Vagina (tissue), 2 donors: ENCODE data around the gene GRIK5.

Source experiments
- POLR2A ChIP-seq, 2 donors: fragments of 450-650 bp; IDR thresholded peaks; one replicate each; pipeline ENCODE4 v1.6.1; 2017; ENCODE audit warnings: antibody characterized with exemption in 2 of 2, mild to moderate bottlenecking in 2 of 2, moderate library complexity in 2 of 2
- TF ChIP-seq, protein P1 (sequence below), 3 experiments: fragments of 450-650 bp in 2 of 3; fragments of 200-600 bp in 1 of 3; sonication (generic) in 1 of 3; IDR thresholded peaks; one replicate each; pipeline ENCODE4 v1.5.1; 2017 to 2019; ENCODE audit warnings: antibody characterized with exemption in 3 of 3, mild to moderate bottlenecking in 2 of 3, moderate library complexity in 2 of 3

DNA sequence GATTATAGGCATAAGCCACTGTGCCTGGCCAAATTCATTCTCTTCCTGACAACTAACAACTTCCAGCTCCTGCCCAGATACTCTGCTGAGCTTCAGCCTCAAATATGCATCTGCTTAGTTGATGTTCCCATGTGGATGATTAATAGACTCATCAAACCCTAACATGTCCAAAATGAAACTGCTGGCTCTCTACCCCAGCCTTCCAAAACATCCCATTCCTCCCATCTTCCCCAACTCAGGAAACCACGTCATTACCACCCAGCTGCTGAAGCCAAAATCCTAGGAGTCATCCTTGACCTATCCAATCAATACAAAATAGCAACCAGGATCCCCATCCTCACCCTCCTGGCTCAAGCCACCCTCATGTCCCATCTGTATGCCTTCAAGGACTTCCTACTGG lies 41.4 kb upstream of the GRIK5 start:
- no peak for TF ChIP-seq POLR2A (IDR thresholded peaks at IDR 0.05)
- TF ChIP-seq, protein P1, sequence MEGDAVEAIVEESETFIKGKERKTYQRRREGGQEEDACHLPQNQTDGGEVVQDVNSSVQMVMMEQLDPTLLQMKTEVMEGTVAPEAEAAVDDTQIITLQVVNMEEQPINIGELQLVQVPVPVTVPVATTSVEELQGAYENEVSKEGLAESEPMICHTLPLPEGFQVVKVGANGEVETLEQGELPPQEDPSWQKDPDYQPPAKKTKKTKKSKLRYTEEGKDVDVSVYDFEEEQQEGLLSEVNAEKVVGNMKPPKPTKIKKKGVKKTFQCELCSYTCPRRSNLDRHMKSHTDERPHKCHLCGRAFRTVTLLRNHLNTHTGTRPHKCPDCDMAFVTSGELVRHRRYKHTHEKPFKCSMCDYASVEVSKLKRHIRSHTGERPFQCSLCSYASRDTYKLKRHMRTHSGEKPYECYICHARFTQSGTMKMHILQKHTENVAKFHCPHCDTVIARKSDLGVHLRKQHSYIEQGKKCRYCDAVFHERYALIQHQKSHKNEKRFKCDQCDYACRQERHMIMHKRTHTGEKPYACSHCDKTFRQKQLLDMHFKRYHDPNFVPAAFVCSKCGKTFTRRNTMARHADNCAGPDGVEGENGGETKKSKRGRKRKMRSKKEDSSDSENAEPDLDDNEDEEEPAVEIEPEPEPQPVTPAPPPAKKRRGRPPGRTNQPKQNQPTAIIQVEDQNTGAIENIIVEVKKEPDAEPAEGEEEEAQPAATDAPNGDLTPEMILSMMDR (IDR thresholded peaks at IDR 0.05), result no peak
